HEK293T (cell line): ENCODE results near the gene DHX58.

Experiments
- ARNT ChIP-seq: fragments of 450-650 bp; IDR thresholded peaks from 2 replicates; pipeline ENCODE4 v1.6.1; 2017; ENCODE audit warnings: mild to moderate bottlenecking
- BHLHE40 ChIP-seq: fragments of 450-650 bp; IDR thresholded peaks from 2 replicates; pipeline ENCODE4 v1.6.1; 2016; ENCODE audit warnings: mild to moderate bottlenecking, moderate library complexity, borderline replicate concordance
- CTBP1 ChIP-seq: fragments of 450-650 bp; IDR thresholded peaks from 2 replicates; pipeline ENCODE4 v1.6.1; 2016; ENCODE audit warnings: borderline replicate concordance
- ELF4 ChIP-seq: fragments of 450-650 bp; IDR thresholded peaks from 2 replicates; pipeline ENCODE4 v1.6.1; 2017; ENCODE audit warnings: antibody characterized with exemption
- FOXA1 ChIP-seq: fragments of 450-650 bp; IDR thresholded peaks from 2 replicates; pipeline ENCODE4 v1.6.1; 2016; ENCODE audit warnings: mild to moderate bottlenecking
- FOXK2 ChIP-seq: fragments of 450-650 bp; IDR thresholded peaks from 2 replicates; pipeline ENCODE4 v1.6.1; 2016; ENCODE audit warnings: mild to moderate bottlenecking
- FOXM1 ChIP-seq: fragments of 450-650 bp; IDR thresholded peaks from 2 replicates; pipeline ENCODE4 v1.6.1; 2017; ENCODE audit warnings: mild to moderate bottlenecking, borderline replicate concordance
- L3MBTL2 ChIP-seq: fragments of 450-650 bp; conservative IDR thresholded peaks from 2 replicates; pipeline ENCODE4 v1.6.1; 2016; ENCODE audit warnings: mild to moderate bottlenecking
- SP1 ChIP-seq: fragments of 450-650 bp; IDR thresholded peaks from 2 replicates; pipeline ENCODE4 v1.6.1; 2017
- ZNF384 ChIP-seq: fragments of 450-650 bp; IDR thresholded peaks from 2 replicates; pipeline ENCODE4 v1.6.1; 2016

GRCh38 chr17:42109086-42109485, 3.4 kb downstream of the DHX58 start:
- TF ChIP-seq FOXM1 (no peak), SP1 (no peak), FOXK2 (no peak), ELF4 (no peak), ARNT (no peak), L3MBTL2 (no peak), FOXA1 (no peak), BHLHE40 (no peak), ZNF384 (no peak), CTBP1 (no peak)
